ENCODE results near the gene IQCE.
"Not testable (repeated sequence)": the region's sequence is repeated elsewhere in the genome, so short reads cannot be mapped to it uniquely, and the experiment has no call there.

IQCE gene

DNA sequence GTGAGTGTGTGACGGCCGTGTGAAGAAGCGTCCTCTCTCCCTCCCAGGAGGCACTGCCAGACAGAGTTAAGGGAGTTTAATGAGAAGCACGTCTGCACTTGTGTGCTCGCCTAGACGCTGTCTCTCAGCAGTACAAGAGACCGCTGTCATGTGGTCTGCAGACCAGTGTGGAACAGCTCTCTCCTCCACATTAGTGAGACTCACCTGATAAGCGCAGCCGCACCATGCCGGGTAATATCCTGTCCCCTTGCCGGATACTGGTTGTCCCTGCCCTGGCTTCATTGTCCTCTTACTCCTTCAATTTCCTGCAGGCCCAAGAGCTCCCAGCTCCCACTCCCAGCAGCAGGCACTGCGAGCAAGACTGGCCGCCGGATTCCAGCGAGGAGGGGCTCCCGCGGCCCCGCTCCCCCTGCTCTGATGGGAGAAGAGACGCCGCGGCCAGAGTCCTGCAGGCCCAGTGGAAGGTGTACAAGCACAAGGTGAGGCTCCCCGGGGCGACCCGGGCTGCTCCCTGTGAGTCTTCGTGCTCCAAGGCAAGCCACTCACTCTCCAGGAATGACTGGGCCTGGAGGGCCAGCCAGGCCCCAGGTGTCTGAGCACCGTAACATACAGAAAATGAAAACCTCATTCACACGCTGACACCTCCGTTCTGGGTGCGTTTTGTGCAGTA is 39.5 kb downstream of the IQCE start:
- in situ Hi-C loops (cut with MboI; ENCODE audit: low sequenced_read_pairs) = no loop called here

DNA sequence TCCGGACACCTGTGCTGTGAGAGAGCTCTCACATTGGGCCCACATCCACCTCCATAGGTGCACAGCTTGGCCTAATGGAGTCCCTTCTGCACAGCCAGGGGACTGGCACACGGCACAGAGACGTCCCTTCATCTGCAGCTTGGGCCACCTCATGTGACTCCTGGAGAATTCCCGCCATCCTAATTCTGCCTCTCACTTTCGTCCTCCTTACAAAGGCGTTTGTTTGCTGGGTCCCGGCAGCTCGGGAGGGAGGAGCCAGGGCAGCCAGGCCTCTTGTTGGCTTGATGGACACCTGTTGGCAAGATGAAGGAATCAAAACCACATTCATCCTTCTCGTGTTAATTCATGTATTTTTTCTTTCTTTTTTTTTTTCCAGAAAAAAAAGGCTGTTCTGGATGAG is 42.3 kb downstream of the IQCE start:
- in situ Hi-C loops (cut with MboI; ENCODE audit: low sequenced_read_pairs) = no loop called here

DNA sequence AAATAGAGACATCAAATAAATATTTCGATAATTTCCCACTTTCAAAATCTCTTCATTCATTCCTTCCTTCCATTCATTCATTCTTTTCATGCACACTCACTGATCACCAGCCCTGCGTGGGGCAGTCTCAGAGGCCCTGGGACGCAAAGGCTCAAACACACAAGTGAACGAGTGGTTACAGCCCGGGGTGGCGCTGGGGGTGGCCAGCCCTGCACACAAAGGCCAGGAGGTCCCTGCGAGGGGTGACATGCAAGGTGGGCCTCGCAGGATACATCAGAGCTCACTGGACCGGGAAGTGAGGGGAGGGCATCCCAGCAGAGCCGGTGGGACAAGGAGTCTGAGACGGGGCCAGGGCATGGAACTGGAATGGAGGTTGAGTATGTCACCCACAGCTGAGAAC is 43.1 kb downstream of the IQCE start:
- in situ Hi-C loops (cut with MboI; ENCODE audit: low sequenced_read_pairs) = no loop called here

DNA sequence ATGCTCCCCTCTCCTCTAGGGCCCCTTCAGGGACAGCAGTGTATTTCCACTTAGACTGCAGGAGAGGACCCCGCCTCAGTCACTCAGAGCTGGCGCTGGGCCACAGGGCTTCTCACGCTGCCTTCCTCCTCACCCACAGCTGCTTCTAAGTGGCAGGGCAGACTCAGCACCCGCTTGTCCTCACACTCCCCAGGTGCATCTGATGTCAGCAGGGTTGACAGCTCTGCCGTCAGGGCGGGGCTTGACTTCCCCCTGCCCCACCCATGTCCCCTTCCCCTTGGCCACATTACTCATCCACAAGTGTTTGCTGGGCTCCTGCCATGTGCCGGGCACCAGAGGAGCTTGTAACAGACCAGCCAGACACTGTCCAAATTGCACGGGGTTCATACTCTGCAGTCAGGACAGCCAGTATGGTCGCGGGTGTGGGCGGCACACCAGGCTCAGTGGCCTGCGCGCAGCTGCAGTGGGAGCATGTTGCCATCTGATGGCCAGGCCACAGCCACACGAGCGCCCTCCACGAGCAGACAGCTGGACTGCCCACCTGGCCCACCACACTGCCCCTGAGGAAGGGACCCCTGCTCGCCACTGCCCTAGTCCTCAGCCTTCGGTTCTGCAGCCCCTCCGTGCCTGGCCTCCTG is 43.7 kb downstream of the IQCE start:
- in situ Hi-C loops (cut with MboI; ENCODE audit: low sequenced_read_pairs) = no loop called here

DNA sequence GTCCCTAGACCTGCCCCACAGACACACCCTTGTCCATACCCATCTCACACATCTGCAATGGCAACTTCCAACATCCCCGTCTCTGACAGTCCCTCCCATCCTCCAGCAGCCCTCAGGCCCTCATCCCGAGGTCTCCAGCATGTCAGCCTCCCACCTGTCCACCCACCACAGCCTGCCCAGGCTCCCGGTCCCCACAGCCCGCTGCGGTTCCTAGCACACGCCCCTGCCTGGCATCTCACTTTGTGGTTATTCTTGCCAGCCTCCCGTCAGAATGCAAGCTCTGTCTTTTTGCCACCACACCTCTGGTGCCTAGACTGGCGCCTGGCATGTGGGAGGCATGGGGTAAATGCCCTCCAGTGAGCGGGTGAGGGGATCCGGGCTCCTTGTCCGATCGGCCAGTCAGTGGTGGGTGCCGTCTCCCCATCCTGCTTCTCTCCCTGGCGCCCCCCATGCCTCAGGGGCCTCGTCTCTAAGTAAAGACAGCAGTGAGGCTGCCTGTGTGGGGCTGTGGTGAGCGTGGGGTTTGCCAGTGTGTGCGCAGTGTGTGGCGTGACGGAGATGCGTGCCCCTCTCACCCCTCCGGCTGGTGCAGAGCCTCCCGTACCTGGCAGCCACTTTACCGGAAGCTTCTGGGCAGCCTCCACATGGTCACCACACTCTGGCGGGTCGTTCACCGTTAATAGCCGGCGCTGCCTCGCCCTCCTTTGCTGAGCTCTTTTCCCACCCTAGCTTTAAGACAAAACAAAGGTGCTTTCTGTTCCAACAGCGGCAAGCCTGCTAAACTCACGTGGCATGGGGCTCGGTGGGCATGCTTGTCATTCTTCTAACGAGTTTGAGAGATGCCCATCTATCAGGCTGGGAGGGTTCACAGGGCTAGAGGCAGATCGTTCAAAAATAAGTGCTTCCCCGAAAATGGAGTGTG is 44.5 kb downstream of the IQCE start:
- in situ Hi-C loops (cut with MboI; ENCODE audit: low sequenced_read_pairs) = no loop called here

DNA sequence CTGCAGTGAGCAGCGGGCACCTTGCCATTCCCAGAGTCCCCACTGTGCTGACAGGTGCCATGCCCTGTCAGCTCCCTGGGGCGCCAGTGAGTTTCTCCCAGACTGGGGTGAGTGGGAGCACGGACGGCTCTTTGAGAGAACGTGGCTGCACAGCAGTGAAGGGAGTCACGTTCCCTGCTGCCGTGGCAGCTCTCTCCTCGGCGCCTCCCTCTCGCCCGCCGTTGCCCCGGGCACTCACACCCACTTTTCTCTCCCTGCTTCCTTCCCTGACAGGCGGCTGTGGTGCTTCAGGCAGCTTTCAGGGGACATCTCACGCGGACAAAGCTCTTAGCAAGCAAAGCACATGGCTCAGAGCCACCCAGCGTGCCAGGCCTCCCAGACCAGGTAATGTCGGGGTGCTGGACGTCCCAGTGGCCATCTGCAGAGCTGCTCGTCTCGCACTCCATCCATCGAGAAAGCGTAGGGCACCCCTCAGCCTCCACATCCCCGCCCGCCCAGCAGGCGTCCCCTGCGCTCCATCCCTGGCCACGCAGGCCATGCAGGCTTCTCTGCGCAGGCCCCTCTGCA is 45.9 kb downstream of the IQCE start:
- in situ Hi-C loops (cut with MboI; ENCODE audit: low sequenced_read_pairs) = no loop called here

DNA sequence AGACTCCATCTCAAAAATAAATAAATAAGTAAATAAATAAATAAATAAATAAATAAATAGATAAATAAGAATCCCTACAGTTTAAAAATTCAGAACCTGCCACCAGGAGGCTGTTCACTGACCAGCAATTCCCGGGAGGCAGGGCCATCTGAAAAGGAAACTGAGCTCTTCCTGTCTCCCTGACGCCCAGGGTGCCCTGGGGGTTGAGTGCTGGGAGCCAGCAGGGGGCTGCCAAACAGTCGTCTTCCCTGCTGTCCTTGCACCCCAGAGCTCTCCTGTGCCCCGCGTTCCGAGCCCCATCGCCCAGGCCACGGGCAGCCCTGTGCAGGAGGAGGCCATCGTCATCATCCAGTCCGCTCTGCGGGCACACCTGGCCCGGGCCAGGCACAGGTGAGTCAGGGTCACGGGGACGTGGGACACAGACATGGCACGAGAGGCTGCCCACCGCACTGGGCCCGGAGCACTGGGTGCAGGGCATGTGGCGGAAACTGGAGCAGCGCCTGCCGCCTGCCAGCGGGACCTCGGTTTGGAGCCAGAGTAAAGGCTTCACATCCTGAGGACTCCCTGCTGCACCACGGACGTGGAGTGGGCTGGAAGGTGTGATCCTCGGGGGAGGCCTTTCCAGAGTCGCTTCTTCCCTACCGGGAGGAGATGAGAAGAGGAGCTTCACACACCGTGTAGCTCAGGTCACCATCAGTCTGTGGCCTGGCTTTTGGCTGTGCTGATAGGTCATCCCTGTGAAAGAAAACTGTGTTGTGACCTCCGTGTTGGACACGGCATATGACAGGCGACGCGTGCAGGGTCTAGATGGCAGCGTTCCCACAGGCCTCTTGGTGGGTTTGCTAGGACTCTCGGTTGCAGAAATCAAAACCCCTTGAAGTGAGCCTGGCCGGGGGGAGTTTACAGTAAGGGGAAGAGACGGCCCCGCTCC is 47.1 kb downstream of the IQCE start:
- in situ Hi-C loops (cut with MboI; ENCODE audit: low sequenced_read_pairs) = no loop called here

DNA sequence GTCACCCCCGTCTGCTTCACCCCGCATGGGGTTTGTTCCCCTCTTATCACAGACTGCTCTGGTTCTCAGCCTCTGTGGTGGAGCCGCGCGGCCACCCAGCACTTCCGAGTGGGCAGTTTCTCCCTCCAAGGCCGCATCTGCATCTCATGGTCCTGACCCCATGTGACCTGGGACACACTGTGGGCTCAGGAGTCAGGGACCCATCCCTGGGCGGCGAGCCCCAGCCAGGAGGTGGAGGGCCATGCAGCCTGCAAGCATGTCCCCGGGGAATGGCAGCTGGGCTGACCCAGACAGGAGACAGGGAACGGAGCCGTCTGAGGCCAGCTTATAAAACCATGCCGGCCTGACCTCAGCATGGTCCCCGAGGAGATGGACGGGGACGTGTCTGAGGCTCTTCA is 47.8 kb downstream of the IQCE start:
- in situ Hi-C loops (cut with MboI; ENCODE audit: low sequenced_read_pairs) = no loop called here

DNA sequence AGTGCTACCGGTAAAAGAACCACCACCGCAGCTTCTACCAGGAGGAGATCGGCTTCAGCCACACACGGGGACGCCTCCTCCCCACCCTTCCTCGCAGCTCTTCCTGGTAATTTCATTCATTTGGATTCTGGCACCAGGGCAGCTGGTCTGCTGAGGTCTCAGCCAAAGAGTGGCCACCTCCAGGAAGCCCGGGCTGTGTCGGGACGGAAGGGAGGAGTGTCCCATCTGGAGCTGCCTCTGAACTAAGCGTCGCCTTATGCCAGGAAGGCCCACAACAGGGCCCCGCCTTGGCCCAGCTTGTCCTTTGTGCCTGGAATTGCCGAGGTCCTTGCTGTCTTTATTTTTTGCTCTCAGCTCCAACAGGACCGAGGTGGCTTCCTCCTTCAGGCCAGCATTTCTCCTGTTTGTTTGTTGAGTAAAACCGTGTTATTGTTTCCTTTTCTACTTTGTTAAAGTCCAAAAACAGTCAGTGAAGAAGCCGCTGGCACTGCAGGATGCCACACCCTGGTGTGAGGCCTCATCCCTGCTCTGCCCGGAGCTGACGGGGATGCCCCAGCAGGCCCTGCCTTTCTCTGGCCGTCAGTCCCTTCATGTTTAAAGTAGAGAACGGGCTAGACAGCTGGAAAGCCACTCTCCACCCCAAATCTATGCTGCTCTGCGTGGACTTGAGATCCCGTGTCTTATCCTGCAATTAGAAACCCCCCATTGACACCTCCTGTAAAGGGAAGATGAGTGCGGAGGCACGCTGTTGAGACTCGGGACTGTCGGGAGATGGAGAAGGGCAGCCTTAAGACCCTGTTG is 48.5 kb downstream of the IQCE start:
- in situ Hi-C loops (cut with MboI; ENCODE audit: low sequenced_read_pairs) = no loop called here

DNA sequence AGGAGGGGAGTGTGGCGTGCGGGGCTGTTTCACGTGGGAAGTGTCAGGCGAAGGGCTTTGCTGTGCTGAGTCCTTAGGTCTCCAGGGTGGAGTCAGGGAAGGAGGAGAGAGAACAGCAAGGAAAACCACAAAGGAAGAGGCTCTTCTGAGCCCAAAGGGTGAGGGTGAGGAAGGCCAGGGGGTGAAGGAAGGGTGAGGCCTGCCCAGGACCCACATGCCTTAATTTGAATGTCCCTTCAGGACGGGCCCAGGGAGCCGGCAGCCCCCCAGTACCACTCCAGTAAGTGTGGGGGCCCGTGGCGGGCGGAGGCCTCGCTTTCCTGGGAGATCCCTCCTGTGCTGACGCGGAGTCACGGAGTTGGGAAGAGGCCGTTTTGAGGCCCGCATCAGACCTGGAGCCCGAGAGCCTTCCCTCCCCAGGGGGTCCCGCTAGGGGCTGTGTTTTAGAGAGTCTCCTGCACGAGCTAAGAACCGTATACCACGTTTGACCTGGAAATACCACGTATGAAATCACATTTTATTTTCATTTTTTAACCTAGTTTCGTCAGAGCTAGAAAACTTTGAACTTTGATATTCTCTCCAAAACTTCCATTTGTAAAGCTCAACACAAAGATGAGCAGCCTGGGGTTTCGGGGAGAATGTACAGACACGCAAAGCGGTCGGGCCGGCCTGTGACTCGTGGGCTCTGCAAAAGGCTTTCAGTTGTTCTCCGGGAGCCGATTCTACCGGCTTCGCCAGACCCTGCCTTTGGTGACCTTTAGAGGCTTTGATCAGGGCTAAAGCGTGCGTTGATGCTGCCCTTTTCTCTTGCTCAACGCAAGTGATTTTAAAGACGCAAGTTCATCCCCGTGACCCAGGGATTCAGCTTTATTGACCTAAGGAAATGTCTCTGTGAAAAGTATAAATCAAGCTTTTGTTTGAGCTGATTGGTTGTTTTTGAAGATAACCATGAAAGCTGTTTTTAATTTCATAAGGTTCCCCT is 49.4 kb downstream of the IQCE start:
- in situ Hi-C loops (cut with MboI; ENCODE audit: low sequenced_read_pairs) = no loop called here

DNA sequence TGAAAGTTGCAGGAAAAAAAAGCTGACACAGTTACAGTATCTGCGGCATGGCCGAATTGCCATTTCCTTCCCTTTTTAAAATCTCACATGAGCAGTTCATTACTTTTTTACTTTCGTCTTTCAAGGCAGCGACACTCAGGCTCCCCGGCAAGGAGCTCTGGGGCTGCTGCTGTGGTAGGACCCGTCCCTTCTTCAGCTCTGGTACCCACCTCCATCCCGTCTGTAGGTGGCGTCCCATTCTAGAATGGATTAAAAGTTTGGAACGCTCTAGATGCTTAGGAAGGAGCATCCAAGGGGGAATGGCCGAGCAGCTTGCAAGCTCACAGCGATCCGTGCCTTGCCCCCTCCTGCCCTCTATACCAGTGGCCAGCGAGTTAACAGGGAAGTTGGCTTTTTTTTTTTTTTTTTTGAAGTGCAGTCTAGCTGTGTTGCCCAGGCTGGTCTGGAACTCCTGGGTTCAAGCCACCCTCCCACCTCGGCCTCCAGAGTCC is 50.2 kb downstream of the IQCE start:
- in situ Hi-C loops (cut with MboI; ENCODE audit: low sequenced_read_pairs) = no loop called here

DNA sequence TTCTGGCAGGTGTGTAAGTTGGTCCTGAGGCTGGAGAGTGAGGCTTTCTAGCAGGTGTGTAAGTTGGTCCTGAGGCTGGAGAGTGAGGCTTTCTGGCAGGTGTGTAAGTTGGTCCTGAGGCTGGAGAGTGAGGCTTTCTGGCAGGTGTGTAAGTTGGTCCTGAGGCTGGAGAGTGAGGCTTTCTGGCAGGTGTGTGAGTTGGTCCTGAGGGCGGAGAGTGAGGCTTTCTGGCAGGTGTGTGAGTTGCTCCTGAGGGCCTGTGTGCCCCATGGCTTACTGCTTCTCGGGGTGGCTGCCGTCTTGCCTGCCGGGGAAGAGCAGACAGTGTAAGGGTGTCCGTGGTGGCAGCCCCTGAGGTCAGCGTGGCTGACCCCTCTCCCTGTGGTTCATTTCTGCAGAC is 50.9 kb downstream of the IQCE start:
- in situ Hi-C loops (cut with MboI; ENCODE audit: low sequenced_read_pairs) = not testable (repeated sequence)

DNA sequence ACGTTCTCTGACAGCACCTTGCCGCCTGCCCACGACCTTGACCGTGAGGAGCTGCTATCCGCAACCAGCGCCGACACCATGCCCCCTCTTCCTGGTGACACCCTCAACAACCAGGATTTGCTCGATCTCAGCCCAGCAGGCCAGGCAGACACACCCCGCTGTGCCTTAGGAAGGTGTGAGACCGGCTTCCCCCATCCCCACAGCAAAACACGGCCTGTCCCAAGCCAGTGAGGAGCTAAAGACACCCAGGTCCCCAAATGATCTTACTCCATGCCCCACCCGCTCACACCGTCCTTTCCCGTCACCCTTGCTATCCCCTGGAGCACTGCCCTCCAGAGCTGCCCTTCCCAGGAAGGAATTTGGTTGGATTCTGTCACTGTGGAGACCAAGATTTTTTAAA is 51.7 kb downstream of the IQCE start:
- in situ Hi-C loops (cut with MboI; ENCODE audit: low sequenced_read_pairs) = no loop called here

DNA sequence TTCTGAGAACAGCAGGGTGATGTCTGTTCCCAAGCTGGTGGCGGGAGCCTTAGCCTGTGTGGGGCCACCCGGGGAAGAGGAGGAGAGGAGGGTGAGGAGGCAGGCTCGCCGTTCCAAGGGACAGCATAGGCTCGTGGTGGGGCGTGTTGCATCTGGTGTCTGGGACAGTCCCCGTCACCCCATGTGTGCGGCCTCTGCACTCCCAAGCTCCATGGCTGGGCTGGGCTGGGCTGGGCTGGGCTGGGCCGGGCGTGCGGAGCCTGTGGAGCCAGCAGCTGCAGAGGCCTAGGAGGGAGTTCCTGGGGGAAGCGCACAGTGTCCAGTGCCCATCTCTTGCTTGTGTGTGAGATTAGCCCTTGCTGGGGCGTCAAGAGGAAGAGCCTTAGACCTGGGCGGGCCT is 52.1 kb downstream of the IQCE start:
- in situ Hi-C loops (cut with MboI; ENCODE audit: low sequenced_read_pairs) = no loop called here

DNA sequence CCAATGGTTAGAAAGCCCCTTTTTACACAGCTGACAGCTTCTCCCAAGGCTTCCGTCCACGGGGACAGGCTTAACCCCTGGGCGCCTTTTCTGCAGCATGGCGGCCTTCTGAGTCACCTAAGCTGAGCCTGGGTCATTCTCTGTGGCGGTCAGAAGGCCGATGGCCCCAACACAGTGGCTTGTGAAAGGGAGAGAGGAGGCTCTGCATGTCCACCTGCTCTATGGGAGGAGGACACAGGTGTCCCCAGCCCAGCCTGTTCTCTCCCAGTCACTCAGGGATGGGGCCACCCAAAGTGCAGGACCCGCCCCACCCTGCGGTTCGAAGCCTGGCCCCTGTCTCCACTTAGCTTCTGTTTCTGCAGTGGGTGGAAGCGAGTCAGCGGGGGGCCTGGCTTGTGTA is 52.6 kb downstream of the IQCE start:
- in situ Hi-C loops (cut with MboI; ENCODE audit: low sequenced_read_pairs) = no loop called here

DNA sequence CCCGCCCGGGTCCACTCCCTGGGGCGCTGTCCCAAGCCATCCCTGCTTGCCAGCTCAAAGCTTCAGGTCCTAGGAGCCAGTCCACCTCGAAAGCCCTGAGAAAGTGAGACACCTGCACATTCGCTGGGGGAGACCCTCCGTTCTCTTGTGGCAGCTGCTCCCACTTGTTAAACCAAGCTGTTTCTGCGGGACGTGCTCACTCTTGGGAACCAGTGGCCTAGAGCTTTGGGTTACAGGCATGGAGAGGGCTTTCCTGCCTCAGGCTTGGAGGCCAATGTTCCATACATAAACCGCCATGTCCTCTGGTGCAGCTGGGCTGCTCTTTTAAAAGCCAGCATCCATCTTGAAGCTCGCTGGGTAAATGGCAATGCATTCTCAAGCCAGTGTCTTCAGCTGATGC is 53.1 kb downstream of the IQCE start:
- in situ Hi-C loops (cut with MboI; ENCODE audit: low sequenced_read_pairs) = no loop called here

DNA sequence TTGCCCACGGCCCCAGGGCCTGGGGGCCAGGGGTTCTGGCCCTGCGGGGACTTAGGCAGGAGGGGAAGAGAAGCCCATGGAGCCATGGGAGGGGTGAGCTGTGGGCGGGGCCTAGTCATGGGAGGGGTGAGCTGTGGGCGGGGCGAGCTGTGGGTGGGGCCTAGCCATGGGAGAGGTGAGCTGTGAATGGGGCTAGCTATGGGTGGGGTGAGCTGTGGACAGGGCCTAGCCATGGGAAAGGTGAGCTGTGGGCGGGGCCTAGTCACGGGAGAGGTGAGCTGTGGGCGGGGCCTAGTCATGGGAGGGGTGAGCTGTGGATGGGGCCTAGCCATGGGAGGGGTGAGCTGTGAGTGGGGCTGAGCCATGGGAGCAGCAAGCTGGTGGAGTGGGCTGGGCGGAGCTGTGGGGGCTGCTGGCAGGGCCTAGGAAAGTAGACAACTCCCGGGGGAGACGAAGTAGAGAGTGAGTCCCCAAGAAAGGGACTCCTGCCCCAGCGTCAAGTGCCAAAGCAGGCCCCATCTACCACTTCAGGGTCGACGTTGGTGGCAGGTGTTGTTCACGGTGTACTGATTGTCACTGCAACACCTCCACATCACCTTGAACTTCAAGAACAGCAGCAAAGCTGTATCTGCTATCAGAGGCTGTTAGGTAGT is 53.8 kb downstream of the IQCE start:
- in situ Hi-C loops (cut with MboI; ENCODE audit: low sequenced_read_pairs) = no loop called here
